Esophagus squamous epithelium (tissue), 5 donors: Measurements from ENCODE around the gene CDK11A. TPM values are rescaled to one million over a fixed set of nuclear protein-coding genes. Genes with fewer than 3 reads are reported as not detected.
"Not testable (repeated sequence)": the region's sequence is repeated elsewhere in the genome, so short reads cannot be mapped to it uniquely, and the experiment has no call there.

Source experiments
- DNase-seq: peaks from one replicate; lab custom pipeline; 2025; lab: John Stamatoyannopoulos, UW
- H3K27ac ChIP-seq, 4 donors: fragments of 200-600 bp; sonication (generic); one replicate each; pipeline ENCODE4 v1.5.1; 2016 to 2019; ENCODE audit warnings: mild to moderate bottlenecking in 1 of 4
- H3K27me3 ChIP-seq, 4 donors: fragments of 200-600 bp; sonication (generic); 1 replicate in 3 of 4; 2 replicates in 1 of 4; pipeline versions ENCODE4 v1.5.1 to v1.6.0; 2017 to 2021; ENCODE audit warnings: antibody characterized with exemption in 1 of 4
- H3K36me3 ChIP-seq, 3 donors: fragments of 200-600 bp; sonication (generic); one replicate each; pipeline ENCODE4 v1.5.1; 2016 to 2019
- H3K4me1 ChIP-seq, 3 donors: fragments of 200-600 bp; sonication (generic); one replicate each; pipeline ENCODE4 v1.5.1; 2017 to 2019
- H3K4me3 ChIP-seq, 4 donors: fragments of 200-600 bp; sonication (generic); 1 replicate in 3 of 4; 2 replicates in 1 of 4; pipeline ENCODE4 v1.5.1; 2016 to 2019; ENCODE audit warnings: mild to moderate bottlenecking in 2 of 4, moderate library complexity in 1 of 4
- H3K9me3 ChIP-seq, 3 donors: fragments of 200-600 bp; sonication (generic); one replicate each; pipeline ENCODE4 v1.5.1; 2016 to 2019
- POLR2A ChIP-seq, 4 donors: fragments of 450-650 bp; IDR thresholded peaks; one replicate each; pipeline ENCODE4 v1.6.1; 2017; ENCODE audit warnings: antibody characterized with exemption in 4 of 4, mild to moderate bottlenecking in 4 of 4, moderate library complexity in 3 of 4
- WGBS, 2 donors: methylation state at CpG; one replicate each; pipeline ENCODE4 v1.1.5; 2018; 5-methylcytosine and 5-hydroxymethylcytosine counted together
- intact Hi-C: fragments of 100-400 bp; cut with DNase I; formaldehyde crosslinking; loops from one replicate; pipeline ENCODE4 v1.15.0; 2022
- total RNA-seq, 4 donors: library from RNA; depleted of rRNA; stranded (reverse); fragments of >200 nt; gene quantifications; one replicate each; pipeline ENCODE4 v1.1.0, GENCODE V29; 2016
- TF ChIP-seq, protein P1 (sequence below), 6 experiments: fragments of 450-650 bp in 4 of 6; fragments of 200-600 bp in 2 of 6; sonication (generic) in 2 of 6; IDR thresholded peaks; one replicate each; pipeline ENCODE4 v1.5.1; 2016 to 2019; ENCODE audit warnings: antibody characterized with exemption in 6 of 6, mild to moderate bottlenecking in 4 of 6, moderate library complexity in 4 of 6
- donor health status: DM: yes; HTN: yes; CAD: no.

CDK11A gene
- total RNA-seq, 4 donors from 2014 or later: 12.7 to 32.2 (median 22.4) TPM

DNA sequence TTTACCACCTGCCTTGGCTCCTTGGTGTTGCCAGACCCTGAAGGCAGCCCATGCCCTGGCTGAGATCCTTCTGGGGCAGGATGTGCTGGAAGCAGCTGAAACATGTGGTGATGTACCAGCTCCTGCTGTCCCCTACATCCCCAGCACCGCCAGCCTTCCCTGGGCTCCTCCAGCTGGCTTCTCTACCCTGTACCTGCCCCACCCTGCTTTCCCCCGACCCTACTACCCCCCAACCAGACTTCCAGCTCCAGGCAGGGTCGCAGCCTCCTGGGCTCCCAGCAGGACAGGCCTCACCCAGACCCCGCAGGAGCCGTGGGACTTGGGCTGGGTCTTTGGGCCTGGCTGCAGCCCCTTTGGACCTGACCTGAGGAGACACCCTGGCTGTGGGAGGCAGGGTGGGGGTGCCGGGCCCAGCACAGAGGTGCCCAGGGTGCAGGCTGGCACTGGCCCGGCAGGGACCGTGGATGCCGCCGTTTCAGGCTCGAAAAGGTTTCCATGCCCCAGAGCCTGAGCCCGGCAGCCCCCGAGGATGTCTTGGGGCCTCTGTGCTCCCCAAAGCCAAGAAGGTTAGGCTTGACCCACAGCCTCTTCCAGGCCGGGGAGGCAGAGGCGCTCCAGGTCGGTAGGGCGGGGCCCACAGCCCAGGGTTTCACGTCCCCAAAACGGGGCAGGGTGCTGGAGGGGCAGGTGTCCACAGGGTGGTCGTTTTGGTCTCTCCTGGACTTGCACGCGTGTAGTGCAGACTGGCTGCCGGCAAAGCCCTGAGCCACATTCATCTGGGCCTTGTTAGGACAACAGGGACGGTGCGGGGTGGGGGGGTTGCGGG lies 26.6 kb downstream of the CDK11A start:
- H3K27ac ChIP-seq, H3K4me1 ChIP-seq, H3K9me3 ChIP-seq, DNase-seq, H3K4me3 ChIP-seq, H3K36me3 ChIP-seq, intact Hi-C loops, H3K27me3 ChIP-seq: not testable (repeated sequence)
- 76% methylated on average over 2 of the region's 26 CpGs; no CpG with 5 or more reads in 1 of the 2 donors for WGBS, 2 donors

DNA sequence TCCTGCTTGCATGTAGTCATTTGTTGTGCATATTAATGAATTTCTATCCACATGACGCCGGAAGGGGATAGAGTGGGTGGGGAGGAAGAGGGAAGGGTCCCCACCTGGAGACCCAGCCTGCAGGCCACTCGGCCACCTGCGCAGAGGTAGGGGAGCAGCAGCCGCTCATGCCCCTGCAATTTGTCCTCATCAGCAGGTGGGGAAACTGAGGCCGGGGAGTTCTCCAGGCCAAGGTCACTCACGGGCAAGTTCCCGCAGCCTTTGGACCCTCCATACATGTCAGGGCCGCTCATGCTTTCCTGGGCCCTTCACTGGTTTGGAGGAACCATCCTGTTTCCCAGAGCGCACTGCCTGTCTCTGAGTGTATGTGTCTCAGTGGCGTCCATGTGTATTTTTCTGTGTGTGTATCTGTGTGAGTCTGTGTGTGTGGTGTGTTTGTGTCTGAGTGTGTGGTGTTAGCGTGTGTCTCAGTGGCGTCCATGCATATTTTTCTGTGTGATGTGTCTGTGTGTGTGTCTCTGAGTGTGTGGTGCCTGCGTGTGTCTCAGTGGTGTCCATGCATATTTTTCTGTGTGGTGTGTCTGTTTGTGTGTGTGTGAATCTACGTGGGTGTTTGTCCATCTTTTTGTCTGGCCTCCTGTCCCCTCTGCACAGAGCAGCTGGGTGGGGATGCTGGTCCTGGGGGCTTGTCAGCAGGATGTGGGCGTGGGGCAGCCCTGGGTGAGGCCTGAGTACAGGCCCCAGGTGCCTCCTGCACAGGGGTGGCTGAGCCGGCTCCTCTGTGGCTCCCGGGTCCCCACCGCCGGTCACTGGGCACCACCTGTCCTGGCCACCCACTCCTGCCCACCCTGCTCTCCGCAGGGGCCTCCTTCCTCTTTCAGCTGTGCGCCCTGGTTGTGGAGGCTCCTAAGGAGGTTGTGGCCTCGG lies 27.5 kb downstream of the CDK11A start:
- H3K4me3 ChIP-seq, DNase-seq, H3K4me1 ChIP-seq, H3K9me3 ChIP-seq, H3K27me3 ChIP-seq, H3K27ac ChIP-seq, intact Hi-C loops, H3K36me3 ChIP-seq: not testable (repeated sequence)
- WGBS, 2 donors: 86 to 92% methylated on average over 12 of the region's 23 CpGs

DNA sequence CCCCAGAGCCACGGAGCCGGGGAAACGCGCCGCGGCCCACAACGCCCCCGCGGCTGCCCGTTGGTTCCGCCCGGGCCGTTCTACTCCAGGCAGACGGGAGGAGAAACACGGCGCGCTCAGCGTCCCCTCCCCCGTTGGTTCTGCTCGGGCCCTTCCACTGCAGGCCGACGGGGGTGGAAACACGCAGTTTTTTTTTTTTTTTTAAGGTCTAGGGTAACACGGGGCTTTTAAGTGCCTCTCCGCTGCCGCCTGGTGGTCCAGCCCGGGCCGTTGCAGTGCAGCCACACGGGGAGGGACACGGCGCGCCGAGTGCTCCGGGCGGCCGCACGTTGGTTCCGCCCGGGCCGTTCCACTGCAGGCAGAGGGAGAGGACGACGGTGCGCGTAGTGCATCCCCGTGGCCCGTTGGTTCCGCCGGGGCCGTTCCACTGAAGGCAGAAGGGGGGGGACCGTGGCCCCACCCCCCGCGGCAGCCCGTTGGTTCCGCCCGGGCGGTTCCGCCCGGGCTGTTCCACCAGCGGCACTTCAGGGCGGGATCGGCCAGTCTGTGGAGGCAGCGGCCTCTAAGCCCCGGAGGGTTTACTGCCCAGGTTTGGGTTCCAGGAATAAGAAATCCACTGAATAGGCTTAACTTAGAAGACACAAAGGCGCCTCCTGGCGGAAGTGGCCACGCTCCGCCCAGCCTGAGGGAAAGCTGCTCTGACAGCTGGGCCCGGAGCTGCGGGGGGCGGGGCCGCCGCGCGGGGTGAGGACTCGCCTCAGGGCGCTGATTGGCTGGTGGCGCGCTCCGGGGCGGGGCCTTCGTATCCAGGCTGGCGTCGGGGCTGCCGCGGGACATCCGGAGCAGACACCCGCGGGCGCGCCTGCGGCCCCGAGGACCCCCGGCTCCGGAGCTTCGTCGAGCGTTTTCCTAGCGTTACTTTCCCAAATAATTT lies 31.2 kb downstream of the CDK11A start, which contains the start of gene SLC35E2B:
Gene SLC35E2B, minus strand, starts transcription at position 82 of the 934 bp plus-strand sequence. CDS start 16,096 bp downstream, outside the sequence.
- DNase-seq: peak; percentile 42
- intact Hi-C loops, H3K27me3 ChIP-seq, H3K36me3 ChIP-seq, H3K9me3 ChIP-seq: not testable (repeated sequence)
- no CpG with 5 or more reads among the region's 98 CpGs for WGBS, 2 donors
- TF ChIP-seq, protein P1, sequence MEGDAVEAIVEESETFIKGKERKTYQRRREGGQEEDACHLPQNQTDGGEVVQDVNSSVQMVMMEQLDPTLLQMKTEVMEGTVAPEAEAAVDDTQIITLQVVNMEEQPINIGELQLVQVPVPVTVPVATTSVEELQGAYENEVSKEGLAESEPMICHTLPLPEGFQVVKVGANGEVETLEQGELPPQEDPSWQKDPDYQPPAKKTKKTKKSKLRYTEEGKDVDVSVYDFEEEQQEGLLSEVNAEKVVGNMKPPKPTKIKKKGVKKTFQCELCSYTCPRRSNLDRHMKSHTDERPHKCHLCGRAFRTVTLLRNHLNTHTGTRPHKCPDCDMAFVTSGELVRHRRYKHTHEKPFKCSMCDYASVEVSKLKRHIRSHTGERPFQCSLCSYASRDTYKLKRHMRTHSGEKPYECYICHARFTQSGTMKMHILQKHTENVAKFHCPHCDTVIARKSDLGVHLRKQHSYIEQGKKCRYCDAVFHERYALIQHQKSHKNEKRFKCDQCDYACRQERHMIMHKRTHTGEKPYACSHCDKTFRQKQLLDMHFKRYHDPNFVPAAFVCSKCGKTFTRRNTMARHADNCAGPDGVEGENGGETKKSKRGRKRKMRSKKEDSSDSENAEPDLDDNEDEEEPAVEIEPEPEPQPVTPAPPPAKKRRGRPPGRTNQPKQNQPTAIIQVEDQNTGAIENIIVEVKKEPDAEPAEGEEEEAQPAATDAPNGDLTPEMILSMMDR (IDR thresholded peaks at IDR 0.05): peak in 2 of 6 experiments; percentile 9 to 41
- Histone ChIP-seq H3K27ac (peak within 1 kb of the TSS; percentile 85 to 96 (median 90)), H3K4me3 (peak within 1 kb of the TSS; percentile 50 to 69 (median 62)), H3K4me1 (peaks cover 0 to 24% (median 0%) of the 10 kb centered on the region in 3 donors)

DNA sequence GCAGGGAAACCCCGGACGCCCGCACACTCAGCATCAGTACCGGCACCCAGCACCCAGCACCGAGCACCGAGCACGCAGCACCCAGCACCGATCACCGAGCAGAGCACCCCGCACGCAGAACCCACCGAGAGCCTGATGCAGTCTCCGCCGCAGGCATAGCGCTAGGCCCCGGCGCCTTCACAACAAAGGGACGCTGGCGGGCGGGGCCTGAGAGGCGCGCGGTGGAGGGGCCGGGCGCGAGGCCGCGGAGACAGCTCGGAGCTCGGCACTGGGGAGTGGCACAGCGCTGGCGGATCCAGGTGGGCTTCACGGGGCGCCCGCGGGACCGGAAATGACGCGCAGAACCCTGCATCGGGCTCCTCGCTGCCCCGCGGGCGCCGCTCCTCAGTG lies 31.8 kb downstream of the CDK11A start:
- WGBS, 2 donors: 0% methylated on average over 1 of the region's 45 CpGs; no CpG with 5 or more reads in 1 of the 2 donors
- DNase-seq, H3K27me3 ChIP-seq, H3K9me3 ChIP-seq, intact Hi-C loops, H3K36me3 ChIP-seq: not testable (repeated sequence)
- H3K4me3 ChIP-seq: peak overlapping the region; percentile 50 to 69 (median 62)
- peaks cover 0 to 31% (median 0%) of the 10 kb centered on the region in 3 donors for H3K4me1 ChIP-seq
- H3K27ac ChIP-seq: peak overlapping the region; percentile 85 to 96 (median 90)

DNA sequence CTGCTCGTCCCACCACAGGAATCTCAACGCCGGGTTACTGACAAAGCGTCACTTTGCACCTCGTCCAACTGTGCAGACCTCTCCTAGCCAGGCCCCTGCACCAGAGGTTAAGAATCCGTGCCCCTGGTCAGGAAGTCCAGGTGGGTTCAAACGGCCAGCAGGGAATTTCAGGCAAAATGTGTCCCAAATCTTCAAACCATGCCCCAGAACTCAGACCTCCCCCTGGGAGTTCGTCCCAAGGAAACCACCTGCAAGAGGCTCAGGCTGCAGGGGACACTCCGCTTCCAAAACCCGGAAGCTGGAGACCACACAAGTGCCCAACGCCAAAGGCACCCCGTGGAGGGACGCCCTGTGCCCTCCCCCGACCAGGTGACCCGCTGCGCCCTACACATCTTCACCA lies 32.7 kb downstream of the CDK11A start:
- peak overlapping the region in 3 of 4 donors; percentile 30 to 55 (median 32) for H3K4me3 ChIP-seq
- no CpG with 5 or more reads among the region's 16 CpGs for WGBS, 2 donors

DNA sequence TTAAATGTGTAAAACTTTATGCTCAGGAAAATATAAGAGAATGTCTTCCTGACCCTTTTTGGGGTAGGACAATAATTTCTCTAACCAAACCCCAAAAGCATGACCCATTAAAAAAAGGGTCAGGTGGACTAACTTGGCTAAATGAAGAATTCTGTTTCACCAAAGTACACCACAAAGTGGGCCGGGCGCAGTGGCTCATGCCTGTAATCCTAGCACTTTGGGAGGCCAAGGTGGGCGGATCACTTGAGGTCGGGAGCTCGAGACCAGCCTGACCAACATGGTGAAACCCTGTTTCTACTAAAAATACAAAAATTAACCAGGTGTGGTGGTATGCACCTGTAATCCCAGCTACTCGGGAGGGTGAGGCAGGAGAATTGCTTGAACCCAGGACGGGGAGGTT lies 34.6 kb downstream of the CDK11A start:
- H3K27me3 ChIP-seq, intact Hi-C loops, H3K36me3 ChIP-seq, H3K9me3 ChIP-seq, H3K4me3 ChIP-seq, DNase-seq, H3K27ac ChIP-seq: not testable (repeated sequence)
- H3K4me1 ChIP-seq: peaks cover 9 to 50% (median 11%) of the 10 kb centered on the region in 3 donors
- WGBS, 2 donors: 85 to 98% methylated on average over 4 to 7 of the region's 7 CpGs

More for the DNA sequence above, 32.7 kb downstream of the CDK11A start:
- H3K9me3 ChIP-seq, H3K27me3 ChIP-seq, DNase-seq, intact Hi-C loops, H3K36me3 ChIP-seq: not testable (repeated sequence)
- Histone ChIP-seq H3K27ac (peak overlapping the region in 1 of 4 donors; percentile 44), H3K4me1 (peaks cover 8 to 39% (median 8%) of the 10 kb centered on the region in 3 donors)

DNA sequence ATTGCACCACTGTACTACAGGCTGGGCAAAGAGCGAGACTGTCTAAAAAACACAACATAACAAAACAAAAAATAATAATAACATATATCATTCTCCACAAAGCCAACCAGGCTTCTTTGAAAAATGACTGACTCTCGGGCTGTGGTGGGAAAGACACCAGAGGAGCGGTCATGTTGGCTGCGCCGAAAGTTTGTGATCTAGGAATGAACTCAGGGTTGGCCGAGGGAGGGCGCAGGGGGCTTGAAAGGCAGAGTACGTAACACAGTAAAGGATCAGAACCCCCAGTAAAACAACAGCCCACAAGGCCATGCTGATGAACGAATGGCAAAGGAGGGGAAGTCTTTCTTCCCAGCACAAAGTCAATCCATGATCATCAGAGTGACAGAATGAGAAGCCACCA lies 36.3 kb downstream of the CDK11A start:
- no peak overlapping the region for H3K27ac ChIP-seq
- H3K27me3 ChIP-seq: no peaks in the 10 kb centered on the region
- DNase-seq: no peak
- peaks cover 9 to 50% (median 11%) of the 10 kb centered on the region in 3 donors for H3K4me1 ChIP-seq
- WGBS, 2 donors: 93 to 94% methylated on average over 6 to 9 of the region's 9 CpGs
- H3K9me3 ChIP-seq: no peaks in the 10 kb centered on the region
- H3K36me3 ChIP-seq: peaks cover 0 to 15% (median 0%) of the 10 kb centered on the region in 3 donors
- intact Hi-C loops: no loop called here
- no peak overlapping the region for H3K4me3 ChIP-seq
- TF ChIP-seq POLR2A (IDR thresholded peaks at IDR 0.05): no peak
- TF ChIP-seq, protein P1 (IDR thresholded peaks at IDR 0.05): no peak
